ENCODE results near the gene TNIP2.
A peak's percentile ranks its signal among the peaks of the same experiment; 100 is the strongest.

The TNIP2 gene

GRCh38 chr4:2755821-2756690, at the start of gene TNIP2:
Gene TNIP2 (minus strand): TSS chr4:2756336. CDS start chr4:2756289, 47 bp downstream.
- peak; percentile 64 for DNase-seq

- no peak for DNase-seq
Observed at GRCh38 chr4:2804973-2805501, 48.9 kb upstream of the TNIP2 start.

GRCh38 chr4:2804449-2804972, 48.4 kb upstream of the TNIP2 start:
- no peak for DNase-seq

- no peak for DNase-seq
Observed at GRCh38 chr4:2803624-2804448, 47.7 kb upstream of the TNIP2 start.

GRCh38 chr4:2802618-2803531, 46.7 kb upstream of the TNIP2 start:
- no peak for DNase-seq

GRCh38 chr4:2800691-2801596, 44.8 kb upstream of the TNIP2 start:
- no peak for DNase-seq

GRCh38 chr4:2799971-2800690, 44.0 kb upstream of the TNIP2 start:
- no peak for DNase-seq

GRCh38 chr4:2799224-2799911, 43.2 kb upstream of the TNIP2 start:
- DNase-seq: no peak

GRCh38 chr4:2798399-2799223, 42.5 kb upstream of the TNIP2 start:
- DNase-seq: no peak

- DNase-seq: peak; percentile 53
Observed at GRCh38 chr4:2797545-2798305, 41.6 kb upstream of the TNIP2 start.

GRCh38 chr4:2796849-2797544, 40.9 kb upstream of the TNIP2 start:
- DNase-seq: no peak

GRCh38 chr4:2795893-2796848, 40.0 kb upstream of the TNIP2 start:
- DNase-seq: no peak

- DNase-seq: no peak
Observed at GRCh38 chr4:2795300-2795892, 39.3 kb upstream of the TNIP2 start.

GRCh38 chr4:2794486-2795299, 38.6 kb upstream of the TNIP2 start:
- no peak for DNase-seq

Measured in activated T-cell treated with anti-CD3 and anti-CD28 coated beads for 4 hours (primary cell).